Stimulated activated CD8-positive, alpha-beta memory T cell treated with anti-CD3 and anti-CD28 coated beads, Interleukin-12 subunit alpha, Interleukin-12 subunit beta, amount 100 ng/mL, for 24 hours (primary cell): ENCODE results near the gene CYP2R1.
"Not testable (repeated sequence)": the region's sequence is repeated elsewhere in the genome, so short reads cannot be mapped to it uniquely, and the experiment has no call there.

ENCODE experiments used
- DNase-seq: peaks from one replicate; pipeline ENCODE4 v3.0.0-alpha.2; 2020; ENCODE audit errors: extremely low read depth

CYP2R1 gene

DNA sequence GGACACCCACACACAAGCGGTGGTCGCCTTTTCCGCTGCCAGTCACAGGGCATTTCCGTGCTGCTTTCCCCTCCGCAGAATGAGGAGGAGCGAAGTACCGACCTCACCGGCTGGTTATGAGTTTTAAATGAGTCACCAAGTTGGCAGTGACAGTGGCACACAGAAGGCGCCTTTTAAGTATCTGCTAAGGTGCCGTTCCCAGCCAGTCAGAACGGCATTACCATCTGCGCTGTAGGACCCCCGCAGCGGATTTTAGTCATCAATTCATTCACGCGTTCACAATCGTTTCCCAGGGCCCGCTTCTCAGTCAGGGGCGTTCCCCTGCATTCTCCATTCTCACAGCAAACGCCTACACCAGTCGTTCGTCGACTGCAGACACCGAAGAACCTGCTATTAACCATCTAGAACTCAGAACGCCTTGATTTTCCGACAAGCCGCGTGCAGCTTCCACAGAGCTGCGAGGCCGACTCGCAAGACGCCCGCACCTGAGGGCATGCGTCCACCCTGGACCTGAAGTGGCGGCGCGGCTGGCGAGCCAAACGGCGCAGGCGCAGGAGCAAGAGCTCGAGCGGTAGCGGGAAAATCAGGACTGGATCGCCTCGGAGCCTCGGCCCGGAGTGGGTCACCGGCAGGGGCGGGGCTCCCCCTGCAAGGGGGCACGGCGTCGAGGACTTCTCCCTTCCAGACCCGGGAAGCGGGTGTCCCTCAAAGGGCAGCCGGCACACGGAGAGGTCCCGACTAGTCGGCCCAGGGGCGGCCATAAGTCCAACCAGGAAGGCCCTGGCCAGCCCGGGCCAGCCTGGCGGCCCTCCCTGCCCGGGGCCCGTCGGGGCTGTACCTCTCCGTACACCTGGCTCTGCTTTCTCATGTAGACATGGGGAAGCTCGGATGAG lies 642 bp downstream of the CYP2R1 start:
- DNase-seq = peak; percentile 62

DNA sequence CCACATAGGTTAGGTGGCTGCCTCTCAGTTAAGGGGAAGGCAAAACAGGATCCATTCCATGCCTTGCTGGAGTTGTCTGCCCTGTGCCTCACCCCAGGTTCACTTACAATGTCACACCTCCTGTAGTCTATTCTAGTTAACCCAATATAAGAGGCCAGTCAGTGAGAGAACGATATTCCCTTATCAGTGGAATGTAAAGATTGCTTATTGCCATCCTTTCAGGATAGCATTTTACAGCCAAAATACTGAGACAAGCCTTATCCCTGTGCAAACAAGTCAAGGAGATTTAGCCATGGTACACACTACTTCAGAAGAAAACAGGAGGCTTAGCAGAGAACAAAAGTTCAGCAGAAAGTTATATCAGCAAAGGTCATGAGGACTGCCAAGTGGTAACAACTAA lies 5.5 kb downstream of the CYP2R1 start:
- DNase-seq = no peak

GRCh38 chr11:14884667-14885273 lies 7.3 kb downstream of the CYP2R1 start:
- no peak for DNase-seq

DNA sequence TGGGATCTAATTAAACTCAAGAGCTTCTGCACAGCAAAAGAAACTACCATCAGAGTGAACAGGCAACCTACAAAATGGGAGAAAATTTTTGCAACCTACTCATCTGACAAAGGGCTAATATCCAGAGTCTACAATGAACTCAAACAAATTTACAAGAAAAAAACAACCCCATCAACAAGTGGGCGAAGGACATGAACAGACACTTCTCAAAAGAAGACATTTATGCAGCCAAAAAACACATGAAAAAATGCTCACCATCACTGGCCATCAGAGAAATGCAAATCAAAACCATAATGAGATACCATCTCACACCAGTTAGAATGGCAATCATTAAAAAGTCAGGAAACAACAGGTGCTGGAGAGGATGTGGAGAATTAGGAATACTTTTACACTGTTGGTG lies 8.3 kb downstream of the CYP2R1 start:
- DNase-seq = not testable (repeated sequence)

- DNase-seq = no peak
These were observed 9.8 kb downstream of the CYP2R1 start for GRCh38 chr11:14882196-14882595.

GRCh38 chr11:14881576-14882193 lies 10.3 kb downstream of the CYP2R1 start:
- DNase-seq = no peak

- DNase-seq = no peak
These were observed 16.9 kb downstream of the CYP2R1 start for GRCh38 chr11:14875163-14875562.

- DNase-seq = no peak
These were observed 18.4 kb downstream of the CYP2R1 start for GRCh38 chr11:14873632-14874031.

DNA sequence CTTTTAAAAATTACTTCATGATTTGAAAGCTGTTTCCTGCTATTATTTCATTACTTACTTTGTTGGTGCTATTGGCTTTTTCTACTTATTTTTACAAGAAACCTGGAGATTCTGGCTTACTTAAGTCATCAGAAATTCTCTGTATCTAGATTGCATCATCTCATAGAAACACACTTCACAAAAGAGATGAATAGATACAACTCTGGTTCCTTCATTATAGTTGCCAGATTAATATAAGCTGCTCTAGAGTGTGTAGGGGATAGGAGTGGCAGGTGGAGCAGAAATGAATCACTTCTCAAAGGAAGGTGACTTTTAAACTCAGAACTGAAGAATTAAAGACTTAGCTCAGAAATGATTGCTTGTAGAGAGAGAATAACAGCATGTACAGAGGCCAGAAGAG lies 20.0 kb downstream of the CYP2R1 start:
- no peak for DNase-seq

- DNase-seq = not testable (repeated sequence)
These were observed 28.3 kb downstream of the CYP2R1 start for GRCh38 chr11:14863775-14864174.

DNA sequence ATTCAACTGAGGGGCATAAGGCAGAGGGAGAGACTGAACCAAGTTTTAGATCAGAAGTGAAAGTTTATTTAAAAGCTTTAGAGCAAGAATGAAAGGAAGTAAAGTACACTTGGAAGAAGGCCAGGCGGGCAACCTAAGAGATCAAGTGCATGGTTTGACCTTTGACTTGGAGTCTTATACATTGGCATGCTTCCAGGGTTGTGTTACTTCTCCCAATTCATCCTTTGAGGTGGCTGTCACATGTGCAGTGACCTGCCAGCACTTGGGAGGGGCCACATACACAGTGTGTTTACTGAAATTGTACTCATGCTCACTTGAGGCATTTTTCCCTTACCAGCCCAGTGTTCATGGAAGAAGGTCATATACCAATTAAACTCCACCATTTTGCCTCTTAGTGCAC lies 30.4 kb downstream of the CYP2R1 start:
- DNase-seq = no peak

GRCh38 chr11:14860511-14860910 lies 31.5 kb downstream of the CYP2R1 start:
- DNase-seq = no peak

- DNase-seq = no peak
These were observed 33.6 kb downstream of the CYP2R1 start for GRCh38 chr11:14858404-14858803.

DNA sequence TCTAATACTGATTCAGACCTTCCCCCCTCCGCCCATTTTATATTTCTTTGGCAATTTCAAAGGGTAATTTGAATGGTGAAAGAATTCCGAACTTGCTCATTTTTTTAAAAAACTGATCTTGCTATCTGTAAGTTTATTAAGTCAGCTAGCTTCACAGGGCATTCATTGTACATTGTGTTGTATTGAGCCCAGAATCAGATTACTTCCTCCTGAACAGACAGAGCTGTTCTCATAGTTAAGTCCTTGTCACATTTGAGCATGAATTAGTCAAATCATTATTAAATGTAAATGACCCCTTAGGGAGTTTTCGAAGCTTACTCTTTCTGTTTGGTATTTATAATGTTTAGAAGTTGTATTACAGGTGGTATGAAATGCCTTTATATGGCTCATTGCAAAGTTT lies 34.4 kb downstream of the CYP2R1 start:
- no peak for DNase-seq

DNA sequence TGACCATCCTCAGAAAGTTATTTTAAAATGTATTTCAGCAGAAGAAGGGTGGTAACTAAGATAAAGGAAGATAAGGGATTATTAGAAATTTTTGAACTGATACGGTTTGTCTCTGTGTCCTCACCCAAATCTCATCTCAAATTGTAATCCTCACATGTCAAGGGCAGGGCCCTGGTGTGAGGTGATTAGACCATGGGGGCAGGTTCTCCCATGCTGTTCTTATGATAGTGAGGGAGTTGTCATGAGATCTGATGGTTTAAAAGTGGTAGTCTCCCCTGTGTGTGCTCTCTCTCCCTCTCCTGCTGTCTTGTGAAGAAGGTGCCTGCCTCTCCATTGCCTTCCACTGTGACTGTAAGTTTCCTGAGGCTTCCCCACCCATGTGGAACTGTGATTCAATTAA lies 36.1 kb downstream of the CYP2R1 start:
- no peak for DNase-seq

DNA sequence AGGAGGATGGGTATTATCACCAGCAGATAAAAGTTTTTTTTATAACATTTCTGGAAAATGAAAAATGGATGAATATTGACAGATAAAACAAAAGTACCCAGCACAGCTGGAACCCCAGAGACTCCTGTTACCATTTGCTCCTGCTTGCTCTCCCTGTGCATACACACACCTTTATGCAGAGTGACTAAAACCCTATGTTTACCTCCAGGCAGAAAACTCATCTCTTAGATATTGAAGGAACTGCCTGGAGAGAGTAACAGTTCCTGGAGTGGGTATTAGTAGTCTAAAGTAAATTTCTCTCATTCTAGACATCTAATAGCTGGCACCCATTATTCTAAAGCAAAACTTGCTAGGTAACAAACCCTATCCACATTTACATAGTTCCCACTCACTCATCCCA lies 38.0 kb downstream of the CYP2R1 start:
- no peak for DNase-seq

GRCh38 chr11:14852571-14853177 lies 39.4 kb downstream of the CYP2R1 start:
- no peak for DNase-seq

DNA sequence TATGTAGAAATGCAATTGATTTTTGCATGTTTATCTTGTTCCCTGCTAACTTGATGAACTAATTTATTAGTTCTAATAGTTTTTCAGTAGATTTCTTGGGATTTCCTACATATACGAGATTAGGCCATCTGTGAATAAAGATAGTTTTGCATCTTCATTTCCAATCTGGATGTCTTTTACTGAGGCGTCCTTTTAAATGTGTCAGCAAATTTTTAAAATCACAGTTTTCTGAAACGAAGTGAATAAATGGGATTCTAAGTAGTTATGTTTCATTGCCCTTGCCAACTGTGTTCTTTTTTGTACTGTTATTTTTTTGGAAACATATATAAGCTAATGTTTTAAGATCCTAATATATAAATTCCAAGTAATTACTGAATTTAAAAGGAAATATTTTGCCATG lies 50.0 kb downstream of the CYP2R1 start:
- no peak for DNase-seq

- DNase-seq = no peak
These were observed 56.2 kb downstream of the CYP2R1 start for GRCh38 chr11:14835496-14836492.
